ENCODE results near the gene CCDC12.

- TF ChIP-seq POLR2A (IDR thresholded peaks at IDR 0.05): no peak
- no peak for TF ChIP-seq CTCF (IDR thresholded peaks at IDR 0.05)
Measured at GRCh38 chr3:47022641-47023071, 46.1 kb upstream of the CCDC12 start.

All from uterus (tissue), 2 donors.